ENCODE data around the gene STK32A.
A peak's percentile ranks its signal among the peaks of the same experiment; 100 is the strongest.

Gene STK32A

DNA sequence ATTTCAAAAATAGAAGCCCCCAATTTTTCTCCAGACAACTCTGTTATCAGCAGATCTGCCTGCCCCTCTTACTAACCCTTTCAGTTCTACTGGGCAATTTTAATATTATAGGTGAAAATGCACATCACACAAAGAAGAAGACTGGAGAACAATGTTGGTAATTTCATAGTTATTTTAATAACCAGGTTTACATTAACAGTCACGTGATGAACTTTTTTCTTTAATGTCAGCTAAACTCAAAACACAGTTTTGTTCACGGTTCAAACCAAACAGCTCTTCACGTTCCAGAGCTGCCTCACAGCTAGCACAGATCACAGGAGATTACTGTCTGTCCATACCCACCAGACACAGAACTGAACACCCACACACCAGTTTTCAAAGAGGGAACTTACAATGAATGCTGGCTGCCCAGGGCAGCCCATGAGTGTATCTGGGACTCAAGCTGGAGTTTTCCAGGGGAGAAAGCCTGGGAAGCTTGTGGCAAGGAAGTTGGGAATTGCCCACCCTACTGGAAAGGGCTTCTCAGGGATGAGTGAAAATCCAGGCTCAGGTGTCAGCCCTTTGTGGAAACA is 155.9 kb downstream of the STK32A start:
- no peak for DNase-seq (ENCODE audit: low read depth)
- TF ChIP-seq, protein P1, sequence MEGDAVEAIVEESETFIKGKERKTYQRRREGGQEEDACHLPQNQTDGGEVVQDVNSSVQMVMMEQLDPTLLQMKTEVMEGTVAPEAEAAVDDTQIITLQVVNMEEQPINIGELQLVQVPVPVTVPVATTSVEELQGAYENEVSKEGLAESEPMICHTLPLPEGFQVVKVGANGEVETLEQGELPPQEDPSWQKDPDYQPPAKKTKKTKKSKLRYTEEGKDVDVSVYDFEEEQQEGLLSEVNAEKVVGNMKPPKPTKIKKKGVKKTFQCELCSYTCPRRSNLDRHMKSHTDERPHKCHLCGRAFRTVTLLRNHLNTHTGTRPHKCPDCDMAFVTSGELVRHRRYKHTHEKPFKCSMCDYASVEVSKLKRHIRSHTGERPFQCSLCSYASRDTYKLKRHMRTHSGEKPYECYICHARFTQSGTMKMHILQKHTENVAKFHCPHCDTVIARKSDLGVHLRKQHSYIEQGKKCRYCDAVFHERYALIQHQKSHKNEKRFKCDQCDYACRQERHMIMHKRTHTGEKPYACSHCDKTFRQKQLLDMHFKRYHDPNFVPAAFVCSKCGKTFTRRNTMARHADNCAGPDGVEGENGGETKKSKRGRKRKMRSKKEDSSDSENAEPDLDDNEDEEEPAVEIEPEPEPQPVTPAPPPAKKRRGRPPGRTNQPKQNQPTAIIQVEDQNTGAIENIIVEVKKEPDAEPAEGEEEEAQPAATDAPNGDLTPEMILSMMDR (conservative IDR thresholded peaks at IDR 0.05; ENCODE audit: control insufficient read depth, insufficient read depth, low read depth, low read length): no peak
- no peak overlapping the region for H3K4me3 ChIP-seq (ENCODE audit: control insufficient read depth, low read depth, low read length)

DNA sequence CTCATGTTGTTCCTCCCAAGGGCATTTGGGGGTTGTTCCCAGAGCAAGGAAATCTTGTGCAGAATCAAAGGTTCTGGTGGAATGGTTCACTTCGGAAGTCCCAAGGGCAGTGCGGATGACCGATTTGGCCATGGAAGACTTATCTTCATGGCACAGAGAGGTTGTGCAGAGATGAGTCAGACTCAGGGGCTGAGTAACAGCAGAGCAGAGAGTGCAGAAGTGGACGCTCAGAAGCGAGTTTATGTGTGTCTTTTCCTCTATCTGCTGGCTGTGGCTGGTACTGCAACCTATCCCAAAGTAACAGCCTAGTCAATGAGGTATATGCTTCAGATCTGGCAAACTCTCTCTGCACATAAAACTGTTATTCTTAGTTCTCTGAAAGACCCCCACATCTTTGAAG is 157.0 kb downstream of the STK32A start:
- H3K4me3 ChIP-seq (ENCODE audit: control insufficient read depth, low read depth, low read length): no peak overlapping the region
- peak; percentile 96 for DNase-seq (ENCODE audit: low read depth)
- TF ChIP-seq, protein P1 (conservative IDR thresholded peaks at IDR 0.05; ENCODE audit: control insufficient read depth, insufficient read depth, low read depth, low read length): peak; percentile 85

DNA sequence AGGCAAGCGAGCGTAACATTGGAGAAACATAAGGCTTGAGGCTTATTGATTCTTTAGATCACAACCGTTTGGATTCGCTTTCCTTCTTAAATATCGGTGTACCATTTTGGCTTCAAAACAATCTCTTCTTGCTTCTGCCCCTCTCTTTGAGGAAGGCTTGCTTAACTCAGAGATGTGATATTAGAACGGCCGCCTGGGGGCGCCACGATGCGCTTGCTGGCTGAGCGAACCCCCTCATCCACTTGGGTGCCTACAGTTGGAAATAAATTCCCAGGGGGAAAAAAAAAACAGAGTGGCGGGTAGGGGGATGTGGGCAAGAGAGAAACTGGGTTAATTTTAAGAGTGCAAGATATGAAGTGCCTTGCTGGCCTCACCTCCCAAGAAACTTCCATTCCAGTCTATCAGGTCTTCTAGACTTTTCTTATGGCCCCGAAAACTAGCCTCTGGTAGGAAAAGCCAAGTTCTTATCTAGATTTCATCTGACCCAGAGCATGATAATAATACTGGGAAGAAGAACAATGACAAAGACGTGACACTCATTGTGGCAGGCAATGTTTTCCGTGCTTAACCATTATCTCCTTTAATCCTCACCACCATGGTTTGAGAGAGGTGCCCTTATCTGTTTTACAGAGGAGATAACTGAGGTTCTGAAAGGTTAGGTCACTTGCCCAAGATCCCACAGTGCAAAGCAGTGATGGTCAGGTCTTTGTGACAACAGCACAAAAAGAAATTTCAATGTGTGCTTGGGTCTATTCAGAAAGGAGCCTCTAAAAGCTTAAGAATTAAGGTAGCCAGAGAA is 159.2 kb downstream of the STK32A start:
- H3K4me3 ChIP-seq (ENCODE audit: control insufficient read depth, low read depth, low read length): no peak overlapping the region
- DNase-seq (ENCODE audit: low read depth): no peak
- TF ChIP-seq, protein P1 (conservative IDR thresholded peaks at IDR 0.05; ENCODE audit: control insufficient read depth, insufficient read depth, low read depth, low read length): peak; percentile 32

DNA sequence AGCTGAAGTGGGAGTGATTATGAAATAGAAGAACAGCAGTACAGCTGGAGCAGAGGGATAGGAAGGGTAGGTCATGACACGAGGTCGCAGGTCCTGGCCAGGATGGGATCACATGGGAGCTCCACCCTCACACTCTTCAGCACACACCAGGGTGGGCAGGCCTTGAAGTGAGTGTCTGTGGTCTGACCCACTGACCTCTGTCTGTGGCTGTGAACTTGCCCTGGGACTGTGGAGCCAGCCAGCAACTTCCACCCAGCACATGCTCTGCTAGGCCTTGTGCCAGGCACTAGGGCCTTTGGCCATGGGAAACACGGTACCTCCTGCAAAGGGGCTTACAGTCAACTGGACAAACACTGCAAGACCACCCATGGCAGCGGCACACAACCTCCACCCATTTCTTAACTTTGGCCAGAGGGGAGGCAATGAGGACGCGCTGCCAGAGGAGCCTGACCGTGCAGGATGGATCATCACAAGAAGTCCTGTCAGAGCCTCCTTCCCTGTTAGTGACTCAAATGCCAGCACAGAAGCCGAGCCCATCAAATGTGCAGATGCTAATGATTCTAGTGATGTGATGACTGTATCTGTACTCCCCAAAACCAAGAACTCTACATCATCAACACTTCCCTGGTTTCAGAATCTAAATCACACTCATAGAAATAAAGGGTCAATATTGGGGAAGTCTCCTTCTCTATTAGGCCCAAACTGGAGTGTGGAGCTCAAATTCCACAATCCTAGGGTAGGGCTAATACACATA is 161.4 kb downstream of the STK32A start:
- peak; percentile 49 for DNase-seq (ENCODE audit: low read depth)
- TF ChIP-seq, protein P1 (conservative IDR thresholded peaks at IDR 0.05; ENCODE audit: control insufficient read depth, insufficient read depth, low read depth, low read length): no peak
- no peak overlapping the region for H3K4me3 ChIP-seq (ENCODE audit: control insufficient read depth, low read depth, low read length)

DNA sequence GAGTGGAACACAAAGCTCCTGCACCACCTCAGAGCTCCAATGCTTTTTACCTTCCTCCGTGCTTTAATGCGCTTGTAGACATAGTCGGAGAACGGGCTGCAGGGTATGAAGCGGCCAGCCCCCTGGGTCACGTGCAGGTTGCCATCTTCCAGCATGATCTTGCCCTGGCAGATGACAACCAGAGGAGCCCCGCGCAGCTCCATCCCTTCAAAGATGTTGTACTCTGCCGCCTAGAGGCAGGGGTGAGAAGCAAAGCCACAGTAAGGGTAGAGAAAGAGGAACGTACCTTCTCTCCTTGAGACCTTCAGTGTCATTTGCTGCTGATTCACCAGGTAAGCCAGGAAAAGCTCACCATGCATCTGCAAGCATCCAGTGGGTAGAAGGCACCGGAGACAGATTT is 162.8 kb downstream of the STK32A start:
- no peak for DNase-seq (ENCODE audit: low read depth)
- no peak overlapping the region for H3K4me3 ChIP-seq (ENCODE audit: control insufficient read depth, low read depth, low read length)
- TF ChIP-seq, protein P1 (conservative IDR thresholded peaks at IDR 0.05; ENCODE audit: control insufficient read depth, insufficient read depth, low read depth, low read length): no peak

DNA sequence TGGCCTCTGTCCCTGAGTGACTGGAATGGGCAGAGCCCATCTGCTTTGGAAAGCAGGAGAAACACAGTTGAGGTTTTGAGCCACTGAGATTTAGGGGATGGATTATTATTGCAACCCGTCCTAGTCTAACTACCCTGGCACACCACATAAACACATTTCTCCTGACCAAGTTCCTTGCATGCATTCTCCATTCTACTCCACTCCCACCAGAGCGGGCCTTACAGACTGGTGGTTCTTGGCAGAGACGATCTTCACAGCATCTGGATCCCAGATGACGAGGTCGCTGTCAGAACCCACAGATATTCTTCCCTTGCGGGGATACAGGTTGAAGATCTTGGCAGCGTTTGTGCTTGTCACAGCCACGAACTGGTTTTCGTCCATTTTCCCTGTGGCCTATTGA is 164.0 kb downstream of the STK32A start:
- TF ChIP-seq, protein P1 (conservative IDR thresholded peaks at IDR 0.05; ENCODE audit: control insufficient read depth, insufficient read depth, low read depth, low read length): no peak
- peak; percentile 79 for DNase-seq (ENCODE audit: low read depth)

More for the DNA sequence above, 164.0 kb downstream of the STK32A start:
- no peak overlapping the region for H3K4me3 ChIP-seq (ENCODE audit: control insufficient read depth, low read depth, low read length)
